Esophagus muscularis mucosa (tissue), 4 donors: ENCODE measurements around the gene SLITRK1. TPM values are rescaled to one million over a fixed set of nuclear protein-coding genes. Genes with fewer than 3 reads are reported as not detected.

ENCODE experiments used
- DNase-seq: peaks from one replicate; pipeline ENCODE4 v3.0.0-alpha.2; 2017; ENCODE audit errors: extremely low spot score
- H3K27ac ChIP-seq, 4 donors: fragments of 200-600 bp; sonication (generic); replicated peaks in 1 of 4; 1 replicate in 3 of 4; 2 replicates in 1 of 4; pipeline ENCODE4 v1.5.1; 2016 to 2019; ENCODE audit warnings: mild to moderate bottlenecking in 1 of 4
- H3K27me3 ChIP-seq, 4 donors: fragments of 200-600 bp; sonication (generic); one replicate each; pipeline versions ENCODE4 v1.5.1 to v1.6.0; 2016 to 2019
- H3K36me3 ChIP-seq, 4 donors: fragments of 200-600 bp; sonication (generic); one replicate each; pipeline ENCODE4 v1.5.1; 2016 to 2019
- H3K4me1 ChIP-seq, 4 donors: fragments of 200-600 bp; sonication (generic); one replicate each; pipeline ENCODE4 v1.5.1; 2016 to 2019
- H3K4me3 ChIP-seq, 4 donors: fragments of 200-600 bp; sonication (generic); 1 replicate in 2 of 4; 2 replicates in 2 of 4; pipeline ENCODE4 v1.5.1; 2016 to 2019; ENCODE audit warnings: mild to moderate bottlenecking in 4 of 4, moderate library complexity in 1 of 4
- H3K9me3 ChIP-seq, 4 donors: fragments of 200-600 bp; sonication (generic); 1 replicate in 3 of 4; 2 replicates in 1 of 4; pipeline ENCODE4 v1.5.1; 2016 to 2019
- EP300 ChIP-seq: sonication (generic); formaldehyde crosslinking; IDR thresholded peaks from one replicate; pipeline ENCODE4 v1.6.1; 2017; ENCODE audit warnings: antibody characterized with exemption
- POLR2A ChIP-seq: fragments of 450-650 bp; IDR thresholded peaks from one replicate; pipeline ENCODE4 v1.6.1; 2017; ENCODE audit warnings: antibody characterized with exemption, moderate library complexity, mild to moderate bottlenecking, low read depth
- POLR2AphosphoS5 ChIP-seq, 2 donors: sonication (generic); formaldehyde crosslinking; IDR thresholded peaks; one replicate each; pipeline ENCODE4 v1.6.1; 2017; ENCODE audit warnings: antibody characterized with exemption in 2 of 2
- WGBS: methylation state at CpG from one replicate; pipeline ENCODE4 v1.1.5; 2018; 5-methylcytosine and 5-hydroxymethylcytosine counted together
- intact Hi-C: fragments of 100-400 bp; cut with DNase I; formaldehyde crosslinking; loops from one replicate; pipeline ENCODE4 v1.15.1; 2023
- total RNA-seq, 4 donors: library from RNA; depleted of rRNA; stranded (reverse); fragments of >200 nt; gene quantifications; one replicate each; pipeline versions ENCODE4 v1.1.0 to v1.2.1, GENCODE V29; 2016
- TF ChIP-seq, protein P1 (sequence below), 3 experiments: fragments of 200-600 bp in 2 of 3; fragments of 450-650 bp in 1 of 3; sonication (generic) in 2 of 3; IDR thresholded peaks; one replicate each; pipeline ENCODE4 v1.5.1; 2017 to 2019; ENCODE audit warnings: antibody characterized with exemption in 3 of 3, mild to moderate bottlenecking in 2 of 3, moderate library complexity in 1 of 3

The SLITRK1 gene
- total RNA-seq, 4 donors from 2014 or later: not detected

DNA sequence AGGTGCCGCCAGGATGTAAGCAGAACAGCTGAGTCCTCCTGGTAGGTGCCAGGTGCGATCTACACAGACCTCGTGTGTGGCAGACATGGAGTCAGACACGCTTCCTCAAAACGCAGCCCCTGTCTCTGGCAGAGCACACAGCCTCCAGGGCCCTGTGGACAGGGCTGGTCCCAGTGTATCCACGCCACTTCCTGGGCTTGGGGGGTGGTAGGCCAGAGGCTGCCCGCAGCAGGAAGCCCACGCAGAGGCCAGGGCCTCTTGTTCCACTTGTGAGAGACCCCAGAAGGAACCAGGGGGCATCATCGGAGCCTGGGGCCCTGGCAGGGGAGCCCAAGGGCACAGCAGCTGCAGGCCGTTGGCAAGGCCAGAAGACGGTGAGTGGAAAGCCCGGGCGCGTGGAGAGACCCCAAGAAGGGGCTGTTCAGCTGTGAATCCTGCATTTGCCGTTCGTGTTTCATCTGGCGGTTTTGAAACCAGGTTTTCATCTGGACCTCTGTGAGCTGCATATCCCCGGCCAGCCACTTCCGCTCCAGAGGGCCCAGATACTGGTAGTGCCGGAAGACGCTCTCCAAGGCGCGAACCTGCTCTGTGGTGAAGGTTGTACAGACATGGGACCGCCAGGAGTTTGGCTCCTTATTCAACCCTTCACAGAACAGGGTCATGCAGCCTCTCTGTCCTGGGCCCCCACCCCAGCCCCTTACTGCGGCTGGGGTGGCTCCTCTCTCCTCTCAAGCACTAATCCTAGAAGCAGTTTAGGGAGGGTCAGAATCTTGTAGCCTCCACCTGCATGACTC, 25.1 kb upstream of the SLITRK1 start:
- DNase-seq: no peak
- intact Hi-C loops: no loop called here
- Histone ChIP-seq H3K4me1 (no peaks in the 10 kb centered on the region), H3K9me3 (no peaks in the 10 kb centered on the region), H3K36me3 (no peaks in the 10 kb centered on the region), H3K4me3 (no peak overlapping the region), H3K27ac (no peak overlapping the region), H3K27me3 (no peaks in the 10 kb centered on the region)
- TF ChIP-seq POLR2AphosphoS5 (IDR thresholded peaks at IDR 0.05): no peak
- TF ChIP-seq, protein P1, sequence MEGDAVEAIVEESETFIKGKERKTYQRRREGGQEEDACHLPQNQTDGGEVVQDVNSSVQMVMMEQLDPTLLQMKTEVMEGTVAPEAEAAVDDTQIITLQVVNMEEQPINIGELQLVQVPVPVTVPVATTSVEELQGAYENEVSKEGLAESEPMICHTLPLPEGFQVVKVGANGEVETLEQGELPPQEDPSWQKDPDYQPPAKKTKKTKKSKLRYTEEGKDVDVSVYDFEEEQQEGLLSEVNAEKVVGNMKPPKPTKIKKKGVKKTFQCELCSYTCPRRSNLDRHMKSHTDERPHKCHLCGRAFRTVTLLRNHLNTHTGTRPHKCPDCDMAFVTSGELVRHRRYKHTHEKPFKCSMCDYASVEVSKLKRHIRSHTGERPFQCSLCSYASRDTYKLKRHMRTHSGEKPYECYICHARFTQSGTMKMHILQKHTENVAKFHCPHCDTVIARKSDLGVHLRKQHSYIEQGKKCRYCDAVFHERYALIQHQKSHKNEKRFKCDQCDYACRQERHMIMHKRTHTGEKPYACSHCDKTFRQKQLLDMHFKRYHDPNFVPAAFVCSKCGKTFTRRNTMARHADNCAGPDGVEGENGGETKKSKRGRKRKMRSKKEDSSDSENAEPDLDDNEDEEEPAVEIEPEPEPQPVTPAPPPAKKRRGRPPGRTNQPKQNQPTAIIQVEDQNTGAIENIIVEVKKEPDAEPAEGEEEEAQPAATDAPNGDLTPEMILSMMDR (IDR thresholded peaks at IDR 0.05): no peak
- no peak for TF ChIP-seq POLR2A
- TF ChIP-seq EP300: no peak
- 92% methylated on average over 21 of the region's 25 CpGs for WGBS

DNA sequence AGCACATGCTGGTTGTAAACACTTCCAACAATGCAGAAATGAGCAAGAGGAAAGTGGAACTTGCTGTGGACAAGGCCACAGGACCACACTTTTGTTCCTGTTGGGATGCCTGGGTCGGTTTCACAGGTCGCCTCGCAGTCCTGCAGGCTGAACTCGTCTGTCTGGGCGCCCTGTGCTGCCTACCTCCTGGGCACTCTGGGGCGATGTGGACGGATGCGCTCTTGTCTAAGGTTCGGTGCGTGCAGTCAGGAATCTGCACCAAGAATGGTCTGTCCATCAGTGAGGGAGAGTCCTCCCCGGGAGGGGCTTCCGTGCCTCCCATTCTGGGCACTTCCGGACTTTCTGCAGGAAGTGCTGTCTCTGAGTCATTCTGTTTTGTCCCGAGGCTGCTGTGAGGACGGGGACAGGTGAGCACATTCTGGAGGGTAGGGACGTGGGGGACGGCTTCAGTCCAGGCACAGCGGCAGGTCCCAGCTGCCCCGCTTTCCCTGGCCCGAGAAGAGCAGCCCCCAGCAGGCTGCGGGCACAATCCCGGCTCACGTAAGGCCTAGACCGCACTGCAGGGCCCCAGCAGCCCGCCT, 24.1 kb upstream of the SLITRK1 start:
- no peak overlapping the region for H3K4me3 ChIP-seq
- no peak for TF ChIP-seq POLR2A
- no peak for TF ChIP-seq EP300
- TF ChIP-seq POLR2AphosphoS5 (IDR thresholded peaks at IDR 0.05): no peak
- TF ChIP-seq, protein P1 (IDR thresholded peaks at IDR 0.05): no peak
- H3K36me3 ChIP-seq: no peaks in the 10 kb centered on the region
- H3K27me3 ChIP-seq: no peaks in the 10 kb centered on the region
- no peak for DNase-seq
- H3K27ac ChIP-seq: no peak overlapping the region
- no peaks in the 10 kb centered on the region for H3K4me1 ChIP-seq
- WGBS: 88% methylated on average over 24 of the region's 25 CpGs
- H3K9me3 ChIP-seq: no peaks in the 10 kb centered on the region
- intact Hi-C loops: no loop called here

DNA sequence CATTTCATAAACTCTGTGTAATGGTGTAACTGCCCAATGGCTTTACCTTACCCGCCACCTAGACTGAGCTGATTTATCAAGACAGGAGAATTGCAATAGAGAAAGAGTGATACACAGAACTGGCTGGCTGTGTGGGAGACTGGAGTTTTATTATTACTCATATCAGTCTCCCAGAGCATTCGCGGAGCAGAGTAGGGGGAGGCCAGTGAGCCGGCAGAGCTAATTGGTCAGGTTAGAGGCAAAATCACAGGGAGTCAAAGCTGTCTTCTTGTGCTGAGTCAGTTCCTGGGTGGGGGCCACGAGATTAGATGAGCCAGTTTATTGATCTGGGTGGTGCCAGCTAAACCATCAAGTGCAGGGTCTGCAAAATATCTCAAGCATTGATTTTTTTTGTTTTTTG, 23.4 kb upstream of the SLITRK1 start:
- Histone ChIP-seq H3K4me1 (no peaks in the 10 kb centered on the region), H3K9me3 (no peaks in the 10 kb centered on the region), H3K27ac (no peak overlapping the region), H3K36me3 (no peaks in the 10 kb centered on the region), H3K4me3 (no peak overlapping the region), H3K27me3 (no peaks in the 10 kb centered on the region)
- 86% methylated on average over 5 of the region's 5 CpGs for WGBS
- intact Hi-C loops: no loop called here
- DNase-seq: no peak
- no peak for TF ChIP-seq POLR2AphosphoS5 (IDR thresholded peaks at IDR 0.05)
- no peak for TF ChIP-seq POLR2A
- no peak for TF ChIP-seq EP300
- TF ChIP-seq, protein P1 (IDR thresholded peaks at IDR 0.05): no peak

DNA sequence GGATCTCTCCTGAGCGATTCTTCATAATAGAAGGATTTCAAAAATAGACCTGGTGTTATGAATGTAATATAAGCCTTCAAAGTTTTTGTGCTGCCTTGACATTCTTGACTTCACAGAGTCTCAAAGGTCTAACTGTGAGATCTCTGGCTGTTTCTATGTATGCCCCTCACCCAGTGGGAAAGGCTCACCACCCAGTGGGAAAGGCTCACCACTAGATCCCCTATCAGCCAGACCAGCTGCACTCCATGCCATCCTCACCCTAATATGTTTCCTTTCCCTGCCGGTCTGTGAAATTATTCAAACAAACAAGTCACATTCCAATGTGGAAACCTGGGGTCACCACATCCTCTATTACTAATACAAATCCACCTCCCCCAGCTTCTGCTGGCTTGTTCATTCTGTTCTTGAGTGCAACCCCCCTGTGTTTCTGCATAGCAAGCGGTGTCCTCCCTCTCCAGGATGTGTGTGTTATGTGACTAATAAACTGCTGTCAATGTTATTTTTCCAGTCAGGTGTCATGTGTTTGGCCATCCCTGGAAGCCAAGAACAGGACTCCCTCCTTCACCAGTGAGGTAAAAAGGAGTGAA, 13.8 kb upstream of the SLITRK1 start:
- Histone ChIP-seq H3K36me3 (no peaks in the 10 kb centered on the region), H3K4me1 (no peaks in the 10 kb centered on the region), H3K27ac (no peak overlapping the region), H3K9me3 (no peaks in the 10 kb centered on the region), H3K27me3 (no peaks in the 10 kb centered on the region), H3K4me3 (no peak overlapping the region)
- intact Hi-C loops: no loop called here
- TF ChIP-seq POLR2A: no peak
- TF ChIP-seq, protein P1 (IDR thresholded peaks at IDR 0.05): no peak
- TF ChIP-seq POLR2AphosphoS5 (IDR thresholded peaks at IDR 0.05): no peak
- no peak for TF ChIP-seq EP300
- DNase-seq: no peak
- 55% methylated on average over 3 of the region's 3 CpGs for WGBS
